Measurements from ENCODE around the gene PIF1. TPM values are rescaled to one million over a fixed set of nuclear protein-coding genes. Genes with fewer than 3 reads are reported as not detected.
"Not testable (repeated sequence)": the region's sequence is repeated elsewhere in the genome, so short reads cannot be mapped to it uniquely, and the experiment has no call there.

PIF1 gene
- total RNA-seq, 1 donor from 2014 or later: 6.6 TPM

DNA sequence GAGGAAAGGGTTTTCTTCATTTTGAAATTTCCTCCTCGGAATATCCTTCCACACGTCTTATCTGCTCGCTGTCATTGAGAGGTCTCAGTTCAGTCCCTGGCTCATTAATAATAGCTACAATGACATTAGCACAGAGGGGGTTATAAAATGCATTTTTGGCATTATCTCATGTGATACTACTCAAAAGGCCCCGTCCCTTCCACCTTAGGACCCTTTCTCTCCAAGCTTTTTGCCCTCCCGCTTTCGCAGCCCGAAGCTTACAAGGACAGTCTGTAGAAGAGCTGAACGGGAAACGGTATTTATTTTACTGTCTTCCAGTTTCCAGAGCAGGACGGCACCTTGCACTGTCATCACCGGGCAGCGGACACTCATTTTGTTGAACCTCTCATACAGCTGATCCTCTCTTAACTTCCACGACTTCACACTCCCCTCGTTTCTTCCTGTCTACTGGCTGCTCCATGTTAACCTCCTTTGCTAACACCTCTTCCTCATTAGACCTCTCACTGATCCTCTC is 10.6 kb upstream of the PIF1 start:
- Histone ChIP-seq H3K27ac (peak overlapping the region; percentile 62), H3K9me3 (no peaks in the 10 kb centered on the region), H3K4me1 (peaks cover 6% of the 10 kb centered on the region), H3K4me3 (peak overlapping the region; percentile 16 to 43), H3K27me3 (no peaks in the 10 kb centered on the region), H3K36me3 (no peaks in the 10 kb centered on the region)
- TF ChIP-seq, protein P1, sequence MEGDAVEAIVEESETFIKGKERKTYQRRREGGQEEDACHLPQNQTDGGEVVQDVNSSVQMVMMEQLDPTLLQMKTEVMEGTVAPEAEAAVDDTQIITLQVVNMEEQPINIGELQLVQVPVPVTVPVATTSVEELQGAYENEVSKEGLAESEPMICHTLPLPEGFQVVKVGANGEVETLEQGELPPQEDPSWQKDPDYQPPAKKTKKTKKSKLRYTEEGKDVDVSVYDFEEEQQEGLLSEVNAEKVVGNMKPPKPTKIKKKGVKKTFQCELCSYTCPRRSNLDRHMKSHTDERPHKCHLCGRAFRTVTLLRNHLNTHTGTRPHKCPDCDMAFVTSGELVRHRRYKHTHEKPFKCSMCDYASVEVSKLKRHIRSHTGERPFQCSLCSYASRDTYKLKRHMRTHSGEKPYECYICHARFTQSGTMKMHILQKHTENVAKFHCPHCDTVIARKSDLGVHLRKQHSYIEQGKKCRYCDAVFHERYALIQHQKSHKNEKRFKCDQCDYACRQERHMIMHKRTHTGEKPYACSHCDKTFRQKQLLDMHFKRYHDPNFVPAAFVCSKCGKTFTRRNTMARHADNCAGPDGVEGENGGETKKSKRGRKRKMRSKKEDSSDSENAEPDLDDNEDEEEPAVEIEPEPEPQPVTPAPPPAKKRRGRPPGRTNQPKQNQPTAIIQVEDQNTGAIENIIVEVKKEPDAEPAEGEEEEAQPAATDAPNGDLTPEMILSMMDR (IDR thresholded peaks at IDR 0.05): no peak
- TF ChIP-seq POLR2A (IDR thresholded peaks at IDR 0.05): no peak
- peak in 1 of 2 donors; percentile 11 for TF ChIP-seq POLR2AphosphoS5 (IDR thresholded peaks at IDR 0.05; ENCODE audit: insufficient read depth in 1 of 2, low read depth in 1 of 2)
- no peak for DNase-seq (ENCODE audit: extremely low spot score in 2 of 2)
- intact Hi-C loops (cut with DNase I): no loop called here

DNA sequence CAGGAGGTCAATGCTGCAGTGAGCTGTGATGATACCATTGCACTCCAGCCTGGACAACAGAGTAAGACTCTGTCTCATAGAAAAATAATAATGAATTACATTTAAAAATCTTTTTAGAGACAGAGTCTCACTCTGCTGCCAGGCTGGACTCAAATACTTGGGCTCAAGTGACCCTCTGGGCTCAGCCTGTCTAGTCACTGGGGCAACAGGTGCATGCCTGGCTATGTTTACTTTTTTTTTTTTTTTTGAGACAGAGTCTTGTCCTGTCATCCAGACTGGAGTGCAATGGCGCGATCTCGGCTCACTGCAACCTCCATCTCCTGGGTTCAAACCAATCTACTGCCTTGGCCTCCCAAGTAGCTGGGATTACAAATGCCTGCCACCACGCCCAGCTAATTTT is 8.2 kb upstream of the PIF1 start:
- DNase-seq (ENCODE audit: extremely low spot score in 2 of 2): no peak
- H3K36me3 ChIP-seq: no peaks in the 10 kb centered on the region
- H3K9me3 ChIP-seq: no peaks in the 10 kb centered on the region
- H3K4me1 ChIP-seq: no peaks in the 10 kb centered on the region
- H3K4me3 ChIP-seq: no peak overlapping the region
- H3K27me3 ChIP-seq: no peaks in the 10 kb centered on the region
- intact Hi-C loops (cut with DNase I): no loop called here
- H3K27ac ChIP-seq: no peak overlapping the region
- no peak for TF ChIP-seq POLR2A (IDR thresholded peaks at IDR 0.05)
- TF ChIP-seq, protein P1 (IDR thresholded peaks at IDR 0.05): no peak
- no peak for TF ChIP-seq POLR2AphosphoS5 (IDR thresholded peaks at IDR 0.05; ENCODE audit: insufficient read depth in 1 of 2, low read depth in 1 of 2)

DNA sequence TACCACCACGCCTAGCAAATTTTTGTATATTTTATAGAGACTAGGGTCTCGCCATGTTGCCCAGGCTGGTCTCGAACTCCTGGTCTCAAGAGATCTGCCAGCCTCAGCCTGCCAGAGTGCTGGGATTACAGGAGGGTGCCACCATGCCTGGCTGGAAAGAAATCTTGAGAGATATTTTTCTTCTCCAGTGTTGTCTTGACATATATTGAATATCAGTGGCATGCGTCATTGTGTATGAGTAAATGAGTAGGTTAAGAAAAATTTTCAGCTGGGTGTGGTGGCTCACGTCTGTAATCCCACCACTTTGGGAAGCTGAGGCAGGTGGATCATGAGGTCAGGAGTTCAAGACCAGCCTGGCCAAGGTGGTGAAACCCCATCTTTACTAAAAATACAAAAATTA is 3.5 kb upstream of the PIF1 start:
- Histone ChIP-seq H3K4me1 (peaks cover 13% of the 10 kb centered on the region), H3K36me3 (no peaks in the 10 kb centered on the region), H3K4me3 (no peak overlapping the region), H3K27ac (no peak overlapping the region), H3K9me3 (no peaks in the 10 kb centered on the region), H3K27me3 (no peaks in the 10 kb centered on the region)
- intact Hi-C loops (cut with DNase I): no loop called here
- DNase-seq (ENCODE audit: extremely low spot score in 2 of 2): no peak
- TF ChIP-seq POLR2AphosphoS5 (IDR thresholded peaks at IDR 0.05; ENCODE audit: insufficient read depth in 1 of 2, low read depth in 1 of 2) (no peak), POLR2A (IDR thresholded peaks at IDR 0.05) (no peak)
- TF ChIP-seq, protein P1 (IDR thresholded peaks at IDR 0.05): no peak

DNA sequence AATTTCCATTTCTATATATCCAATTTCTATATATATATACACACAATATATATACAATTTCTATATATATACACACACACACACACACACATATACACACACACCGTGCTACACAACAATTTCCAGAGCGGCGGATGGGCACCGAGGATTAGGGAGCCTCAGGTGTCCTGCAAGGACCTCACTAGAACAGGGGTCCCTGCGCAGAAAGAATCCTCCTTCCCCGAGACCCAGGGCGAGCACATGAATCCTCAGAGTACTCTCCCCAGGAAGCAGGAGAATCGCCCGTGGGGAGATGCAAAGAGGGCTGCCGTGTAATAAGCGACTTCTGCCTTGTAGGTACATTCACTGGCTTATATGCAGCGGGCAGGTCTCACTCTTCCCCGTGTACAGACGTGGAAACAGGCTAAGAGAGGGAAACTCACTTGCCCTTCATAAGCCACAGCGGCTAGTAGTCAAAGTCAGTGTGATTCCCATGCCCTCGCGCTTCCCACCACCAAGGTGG is 467 bp downstream of the PIF1 start:
- Histone ChIP-seq H3K27ac (peak overlapping the region; percentile 25), H3K27me3 (no peaks in the 10 kb centered on the region), H3K4me1 (peaks cover 20% of the 10 kb centered on the region), H3K4me3 (peak overlapping the region; percentile 43), H3K36me3 (no peaks in the 10 kb centered on the region), H3K9me3 (no peaks in the 10 kb centered on the region)
- no peak for DNase-seq (ENCODE audit: extremely low spot score in 2 of 2)
- intact Hi-C loops (cut with DNase I): no loop called here
- TF ChIP-seq POLR2A (IDR thresholded peaks at IDR 0.05): no peak
- TF ChIP-seq POLR2AphosphoS5 (IDR thresholded peaks at IDR 0.05; ENCODE audit: insufficient read depth in 1 of 2, low read depth in 1 of 2): no peak
- TF ChIP-seq, protein P1 (IDR thresholded peaks at IDR 0.05): no peak

DNA sequence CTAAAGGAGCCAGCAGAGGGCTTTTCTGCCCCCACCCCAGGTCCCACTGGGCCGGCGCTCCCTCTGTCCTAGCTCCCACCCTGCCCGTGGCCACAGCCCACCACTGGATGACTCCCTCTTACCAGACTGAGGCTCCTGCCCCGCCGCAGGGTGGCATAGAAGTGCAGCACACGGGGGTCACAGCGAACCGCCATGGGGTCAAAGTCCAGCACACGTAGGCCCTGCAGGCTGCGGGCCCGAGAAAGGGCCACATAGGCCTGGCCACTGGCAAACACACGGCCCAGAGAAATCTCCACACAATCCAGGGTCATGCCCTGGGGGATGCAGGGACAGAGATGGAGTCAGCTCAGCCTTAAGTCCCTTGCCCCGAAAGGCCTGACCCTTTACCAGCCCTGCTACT is 9.0 kb downstream of the PIF1 start:
- DNase-seq (ENCODE audit: extremely low spot score in 2 of 2): no peak
- H3K4me3 ChIP-seq: no peak overlapping the region
- intact Hi-C loops (cut with DNase I): no loop called here
- no peak overlapping the region for H3K27ac ChIP-seq
- no peaks in the 10 kb centered on the region for H3K4me1 ChIP-seq
- H3K36me3 ChIP-seq: no peaks in the 10 kb centered on the region
- H3K27me3 ChIP-seq: no peaks in the 10 kb centered on the region
- no peaks in the 10 kb centered on the region for H3K9me3 ChIP-seq
- TF ChIP-seq, protein P1 (IDR thresholded peaks at IDR 0.05): no peak
- TF ChIP-seq POLR2A (IDR thresholded peaks at IDR 0.05) (no peak), POLR2AphosphoS5 (IDR thresholded peaks at IDR 0.05; ENCODE audit: insufficient read depth in 1 of 2, low read depth in 1 of 2) (no peak)

DNA sequence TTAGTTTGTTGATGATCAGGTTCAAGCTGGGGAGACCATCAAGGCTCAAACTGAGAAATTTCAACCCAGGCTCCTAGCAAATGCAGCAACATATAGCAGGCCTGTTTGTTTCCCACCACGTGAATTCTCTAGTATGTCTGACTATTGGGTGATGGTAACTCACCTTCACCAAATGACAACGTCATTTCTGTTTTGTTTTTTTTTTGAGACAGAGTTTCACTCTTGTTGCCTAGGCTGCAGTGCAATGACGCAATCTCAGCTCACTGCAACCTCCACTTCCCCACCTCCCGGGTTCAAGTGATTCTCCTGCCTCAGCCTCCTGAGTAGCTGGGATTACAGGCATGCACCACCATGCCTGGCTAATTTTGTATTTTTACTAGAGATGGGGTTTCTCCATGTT is 10.5 kb downstream of the PIF1 start:
- H3K36me3 ChIP-seq; intact Hi-C loops (cut with DNase I): not testable (repeated sequence)

DNA sequence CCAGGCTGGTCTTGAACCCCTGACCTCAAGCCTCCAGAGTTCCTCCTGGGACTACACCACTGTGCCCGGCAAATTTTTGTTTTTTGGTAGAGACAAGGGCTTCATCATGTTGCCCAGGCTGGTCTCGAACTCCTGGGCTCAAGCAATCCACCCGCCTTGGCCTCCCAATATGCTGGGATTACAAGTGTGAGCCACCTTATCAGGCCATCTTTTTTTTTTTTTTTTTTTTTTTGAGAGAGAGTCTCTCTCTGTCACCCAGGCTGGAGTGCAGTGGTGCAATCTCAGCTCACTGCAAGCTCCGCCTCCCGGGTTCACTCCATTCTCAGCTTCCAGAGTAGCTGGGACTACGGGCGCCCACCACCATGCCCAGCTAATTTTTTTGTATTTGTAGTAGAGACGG is 11.2 kb downstream of the PIF1 start:
- H3K9me3 ChIP-seq; DNase-seq (ENCODE audit: extremely low spot score in 2 of 2); H3K4me1 ChIP-seq; H3K27me3 ChIP-seq; H3K4me3 ChIP-seq; intact Hi-C loops (cut with DNase I); H3K36me3 ChIP-seq; H3K27ac ChIP-seq: not testable (repeated sequence)

More for the DNA sequence above, 10.5 kb downstream of the PIF1 start:
- H3K27ac ChIP-seq; H3K27me3 ChIP-seq; H3K4me3 ChIP-seq; DNase-seq (ENCODE audit: extremely low spot score in 2 of 2); H3K9me3 ChIP-seq; H3K4me1 ChIP-seq: not testable (repeated sequence)

Measured in vagina (tissue), 2 donors.